Left colon (tissue), 2 donors: ENCODE data around the gene TTC33. TPM values are rescaled to one million over a fixed set of nuclear protein-coding genes. Genes with fewer than 3 reads are reported as not detected.

Experiments
- ATAC-seq: fragments of 200-7000 bp; cut with Tn5 transposase; one replicate; pipeline ENCODE4 v1.9.1; 2020; ENCODE audit warnings: mild to moderate bottlenecking, moderate library complexity
- DNase-seq, 2 donors: peaks; one replicate each; pipeline ENCODE4 v3.0.0-alpha.2; 2020
- intact Hi-C, 2 donors: fragments of 100-400 bp; cut with DNase I in 1 of 2; cut with micrococcal nuclease in 1 of 2; formaldehyde crosslinking; loops; one replicate each; pipeline versions ENCODE4 v1.11.2 to v1.14.0; 2022; cut with DNase I, micrococcal nuclease
- total RNA-seq, 2 donors: library from RNA; stranded (reverse); fragmentation: NEBNext Ultra II Directional; extraction: Animal tissue kit (Norgen Biotek cat#: 25700); gene quantifications; one replicate each; pipeline ENCODE4 v1.2.1, GENCODE V29; 2021
- donor health status: DM: no; HTN: no; CAD: no.
- donor health status: DM: yes; HTN: yes; CAD: no.

The TTC33 gene
- total RNA-seq, 2 donors from 2014 or later, result 15.0 to 15.8 TPM

DNA sequence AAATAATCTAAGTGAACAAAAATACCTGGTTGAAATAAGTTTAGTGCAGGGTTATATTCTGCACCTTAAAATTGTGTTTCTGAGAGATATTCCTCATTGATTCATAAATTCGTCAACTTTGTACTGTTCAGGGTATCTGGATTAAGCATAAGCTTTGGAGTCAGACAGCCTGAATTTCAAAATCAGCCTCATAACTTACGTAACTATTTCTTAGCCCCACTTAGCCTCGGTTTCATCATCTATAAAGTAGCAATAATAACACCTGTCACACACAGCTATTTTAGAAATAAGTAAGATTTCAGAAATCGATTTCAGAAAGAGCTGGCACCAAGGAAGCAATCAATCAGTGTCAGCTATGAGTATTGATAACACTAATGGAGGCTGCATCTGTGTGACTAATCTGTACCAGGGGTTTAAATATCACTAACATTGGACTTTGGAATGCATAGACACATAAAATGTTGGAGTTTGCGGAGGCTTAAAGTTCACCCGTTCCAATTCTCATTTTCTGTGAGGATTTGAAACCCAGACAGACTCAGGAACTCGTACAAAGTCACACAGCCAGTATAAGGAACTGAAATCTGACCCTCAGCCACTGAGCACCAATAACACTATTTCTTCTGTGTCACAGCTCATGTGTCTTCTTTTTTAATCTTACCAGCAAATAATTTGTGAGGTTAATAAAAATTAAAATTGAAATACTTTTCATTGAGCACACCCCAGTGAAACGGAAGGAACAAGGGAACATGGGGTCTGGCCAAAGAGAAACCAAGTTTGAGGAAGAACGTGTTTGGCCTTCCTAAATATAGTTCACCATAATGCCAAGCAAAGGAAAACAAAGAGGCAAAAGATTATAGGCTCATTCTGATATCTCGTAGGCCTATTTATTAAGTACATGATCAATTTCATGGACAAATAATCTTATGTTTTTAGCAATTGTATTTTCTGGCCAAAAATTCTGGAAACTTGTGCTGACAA lies 270.5 kb downstream of the TTC33 start:
- DNase-seq (no peak), ATAC-seq (peak; percentile 68)
- intact Hi-C loops, result no loop called here

DNA sequence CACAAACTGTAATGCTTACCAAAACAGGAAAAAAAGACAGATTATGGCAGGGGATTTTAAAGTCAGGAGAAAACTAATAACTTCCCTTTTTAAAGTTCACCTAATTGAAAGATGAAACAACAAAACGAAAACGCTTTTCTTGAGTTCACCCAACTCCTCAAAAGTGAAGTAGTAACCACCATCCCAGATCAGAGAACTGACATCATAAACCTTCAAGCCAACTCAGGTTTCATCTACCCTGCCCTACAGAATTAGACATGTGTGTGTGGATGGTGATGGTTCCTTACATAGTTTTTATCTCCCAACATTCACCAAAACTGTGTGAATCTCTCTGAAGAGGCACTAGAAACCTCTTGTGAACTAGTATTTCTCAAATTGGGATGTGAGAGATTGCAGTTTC lies 271.3 kb downstream of the TTC33 start:
- intact Hi-C loops, result no loop called here
- no peak for DNase-seq
- no peak for ATAC-seq

DNA sequence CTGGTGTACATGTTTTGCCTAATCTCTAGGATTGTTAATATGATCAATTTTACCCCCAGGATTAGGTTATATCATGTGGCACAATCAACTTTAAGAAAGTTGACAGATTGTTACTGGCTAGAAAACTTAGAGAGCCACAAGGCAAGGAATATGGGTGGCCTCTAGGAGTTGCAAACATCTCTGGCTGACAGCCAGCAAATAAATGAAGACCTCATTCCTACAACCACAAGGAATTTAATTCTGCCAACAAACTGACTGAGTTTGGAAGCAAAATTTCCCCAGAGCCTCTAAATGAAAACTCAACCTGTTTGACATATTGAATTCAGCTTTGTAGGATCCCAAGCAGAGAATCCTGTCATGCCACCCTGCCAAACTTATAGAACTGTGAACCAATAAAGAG lies 272.4 kb downstream of the TTC33 start:
- no peak for DNase-seq
- ATAC-seq, result no peak
- intact Hi-C loops, result no loop called here

DNA sequence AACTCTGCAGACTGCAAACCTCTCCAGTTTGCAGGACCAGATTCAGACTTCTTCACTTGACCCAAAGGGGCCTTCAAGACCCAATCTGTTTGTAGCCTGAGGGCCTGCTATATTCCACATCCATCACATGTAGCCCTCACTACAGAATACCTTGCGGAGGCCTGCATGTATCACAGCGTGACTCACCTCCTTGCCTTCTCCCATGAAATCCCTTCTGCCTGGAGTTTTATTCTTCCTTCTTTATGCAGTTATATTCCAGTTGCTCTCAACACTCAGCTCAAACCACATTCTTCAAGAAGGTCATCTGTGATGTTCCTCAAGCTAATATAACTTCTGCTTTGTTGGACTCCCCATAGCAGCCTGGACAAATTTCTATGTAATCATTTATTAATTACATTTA lies 274.5 kb downstream of the TTC33 start:
- DNase-seq (no peak), ATAC-seq (no peak)
- intact Hi-C loops, result no loop called here

DNA sequence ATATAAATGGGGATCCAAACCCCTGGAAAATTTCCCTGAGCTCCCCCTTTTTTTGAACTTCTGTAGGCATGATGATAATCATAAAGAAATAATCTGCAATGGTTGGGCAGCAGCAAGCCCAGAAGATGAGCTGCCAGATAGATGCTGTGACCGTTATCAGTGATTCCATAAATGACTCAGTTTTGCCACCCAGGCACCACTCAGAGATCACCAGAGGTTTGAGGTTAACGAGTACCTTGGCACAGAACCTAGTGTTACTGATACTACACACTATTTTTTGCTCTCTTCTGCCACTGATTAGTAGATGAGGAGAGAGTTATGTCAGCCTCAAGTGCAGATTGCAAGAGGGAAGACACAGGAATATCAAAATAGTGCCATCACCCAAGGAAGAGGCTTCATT lies 275.4 kb downstream of the TTC33 start:
- DNase-seq, result no peak
- intact Hi-C loops, result no loop called here
- no peak for ATAC-seq

DNA sequence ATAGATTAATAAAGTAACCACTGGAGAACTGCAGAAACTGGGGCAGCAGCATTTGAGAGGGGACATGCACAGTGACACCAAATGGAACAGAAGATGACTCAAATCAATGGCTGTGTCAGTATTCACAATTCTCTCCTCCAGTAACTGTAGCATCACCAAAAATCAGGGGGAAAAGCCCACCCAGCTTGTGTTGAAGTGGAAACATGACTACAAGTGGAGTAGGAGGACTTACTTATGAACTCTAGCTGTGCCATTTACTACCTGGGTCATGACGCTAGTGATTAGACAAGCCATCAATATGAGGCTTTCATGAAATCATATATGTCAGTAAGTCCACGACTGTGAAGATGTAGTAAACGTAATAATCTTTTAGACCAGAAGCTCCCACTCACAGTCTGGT lies 275.8 kb downstream of the TTC33 start:
- intact Hi-C loops, result no loop called here
- no peak for DNase-seq

DNA sequence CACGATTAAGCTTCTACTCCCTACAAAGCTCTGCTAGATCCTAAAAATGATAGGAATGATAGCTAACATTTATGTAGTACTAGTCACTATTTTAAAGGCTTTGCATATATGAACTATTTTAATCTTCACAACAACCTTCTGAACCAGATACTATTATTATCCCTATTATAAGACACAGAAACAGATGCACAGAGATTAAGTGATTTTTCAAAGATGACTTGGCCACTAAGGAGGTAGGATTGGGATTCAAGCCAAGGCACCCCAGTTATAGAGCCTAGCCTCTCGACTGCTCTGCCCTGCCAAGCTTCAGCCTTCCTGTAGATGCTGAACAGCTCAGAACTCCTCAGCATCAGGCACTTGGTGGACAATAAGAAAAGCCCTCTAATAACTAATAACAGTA lies 277.0 kb downstream of the TTC33 start:
- DNase-seq (no peak), ATAC-seq (no peak)
- intact Hi-C loops, result no loop called here

More for the DNA sequence above, 275.8 kb downstream of the TTC33 start:
- no peak for ATAC-seq

DNA sequence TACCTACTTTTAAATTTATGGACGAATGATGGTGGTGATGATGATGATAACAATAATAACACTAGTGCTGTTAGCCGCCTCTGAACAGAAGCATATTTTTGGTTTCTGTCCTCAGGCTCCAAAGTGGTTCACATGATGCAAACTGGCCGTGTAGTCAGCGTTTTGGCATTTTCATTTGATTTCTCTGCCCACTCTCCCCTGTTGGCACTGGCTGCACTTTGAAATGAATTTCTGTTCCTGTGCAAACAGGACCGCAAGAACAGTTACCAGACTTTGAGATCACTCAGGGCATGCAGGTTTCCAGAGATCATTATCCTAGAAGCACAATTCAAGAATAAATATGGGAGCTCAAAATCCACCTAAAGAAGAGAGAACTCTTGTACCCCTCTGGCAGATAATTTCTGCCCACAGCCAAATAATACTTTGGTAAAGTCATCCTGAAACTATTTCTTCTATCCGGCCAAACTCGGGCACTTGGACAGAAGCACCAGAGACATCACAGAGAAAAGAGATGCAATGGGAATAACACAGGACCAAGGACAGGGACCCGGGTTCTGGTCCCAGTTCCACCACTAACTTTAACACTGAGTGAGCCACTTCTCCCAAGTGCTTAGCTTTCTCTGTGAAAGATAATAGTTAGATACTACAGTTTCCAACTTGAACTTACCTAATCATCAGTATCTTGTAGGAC lies 277.8 kb downstream of the TTC33 start:
- intact Hi-C loops, result no loop called here
- DNase-seq (no peak), ATAC-seq (no peak)

DNA sequence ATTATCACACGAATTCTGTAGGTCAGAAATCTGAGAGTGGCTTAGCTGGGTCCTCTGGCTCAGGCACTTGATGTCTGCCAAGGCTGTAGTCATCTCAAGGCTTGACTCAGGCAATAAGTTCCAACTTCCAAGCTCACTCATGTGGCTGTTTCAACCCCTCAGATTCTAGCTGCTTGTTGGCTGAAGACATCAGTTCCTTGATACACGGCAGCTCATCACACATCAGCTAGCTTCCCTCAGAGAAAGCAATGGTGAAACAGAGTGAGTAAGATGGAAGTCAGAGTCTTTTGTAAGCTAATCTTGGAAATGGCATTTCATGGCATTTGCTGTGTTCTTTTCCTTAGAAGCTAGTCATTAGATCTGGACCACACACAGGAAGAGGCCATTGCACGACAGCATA lies 280.2 kb downstream of the TTC33 start:
- DNase-seq (no peak), ATAC-seq (no peak)
- intact Hi-C loops, result no loop called here

DNA sequence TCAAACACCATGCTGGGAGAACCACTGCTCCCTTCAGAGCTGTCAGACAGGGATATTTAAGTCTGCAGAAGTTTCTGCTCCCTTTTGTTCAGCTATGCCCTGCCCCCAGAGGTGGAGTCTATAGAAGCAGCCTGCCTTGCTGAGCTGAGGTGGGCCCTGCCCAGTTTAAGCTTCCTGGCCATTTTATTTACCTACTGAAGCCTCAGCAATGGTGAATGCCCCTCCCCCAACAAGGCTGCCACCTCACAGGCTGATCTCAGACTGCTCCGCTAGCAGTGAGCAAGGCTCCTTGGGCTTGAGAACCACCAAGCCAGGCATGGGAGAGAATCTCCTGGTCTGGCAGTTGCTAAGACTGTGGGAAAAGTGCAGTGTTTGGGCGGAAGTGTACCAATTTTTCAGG lies 281.5 kb downstream of the TTC33 start:
- DNase-seq, result no peak
- intact Hi-C loops, result no loop called here
- no peak for ATAC-seq

DNA sequence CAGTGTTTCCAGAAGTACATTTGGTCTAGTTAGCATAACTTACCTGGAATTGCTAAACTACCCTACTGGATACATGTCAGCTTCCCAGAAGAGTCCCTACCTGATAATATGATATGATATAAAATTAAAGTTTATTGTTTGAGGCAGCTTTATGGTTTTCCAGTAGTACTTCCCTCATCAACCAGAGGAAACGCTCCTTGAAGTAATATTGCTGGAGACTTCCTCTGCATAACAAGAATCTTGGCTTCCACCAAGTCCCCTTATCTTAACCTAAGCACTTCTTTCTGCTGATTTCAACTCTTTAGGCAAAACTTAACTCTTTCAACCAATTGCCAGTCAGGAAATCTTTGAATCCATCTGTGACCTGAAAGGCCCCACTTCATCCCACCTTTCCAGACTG lies 290.3 kb downstream of the TTC33 start:
- intact Hi-C loops, result no loop called here
- ATAC-seq (no peak), DNase-seq (no peak)

DNA sequence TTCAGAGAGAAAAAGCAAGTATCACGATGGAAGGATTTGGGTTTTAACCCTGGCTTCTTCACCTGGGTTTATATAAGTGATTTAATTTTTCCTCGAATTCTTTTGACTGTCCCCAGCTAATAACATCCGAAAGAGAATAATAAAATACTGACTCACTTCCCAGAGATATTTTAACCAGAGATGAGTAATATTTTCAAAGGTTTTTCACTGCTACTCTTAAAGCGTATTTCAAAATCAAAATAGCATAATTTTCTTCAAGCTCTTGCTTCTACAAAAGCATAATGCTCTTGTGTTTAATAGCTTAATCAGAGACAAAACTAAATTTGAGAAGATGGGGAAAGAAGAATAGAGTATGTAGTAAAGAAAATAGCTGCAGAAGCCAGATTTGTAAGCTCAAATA lies 291.2 kb downstream of the TTC33 start:
- no peak for ATAC-seq
- no peak for DNase-seq
- intact Hi-C loops, result no loop called here

Other genes with a start within 250 kb of the TTC33 start
- 10 to 100 TPM; 56.7 to 58.2 TPM for gene PTGER4, start 76.0 kb downstream of the TTC33 start, total RNA-seq
- gene PRKAA1, start 42.4 kb upstream of the TTC33 start, total RNA-seq, result 100 to 1,000 TPM in 1 of 2 donors, 10 to 100 TPM in 1; 95.4 to 108 TPM
- 100 to 1,000 TPM; 828 to 833 TPM for gene RPL37, start 79.3 kb upstream of the TTC33 start, total RNA-seq
- gene CARD6, start 85.4 kb upstream of the TTC33 start, total RNA-seq, result 1 to 10 TPM; 1.9 to 3.5 TPM
- 10 to 100 TPM; 18.4 to 59.9 TPM for gene C7, start 153.5 kb upstream of the TTC33 start, total RNA-seq